Heart left ventricle (tissue), 16 donors: ENCODE measurements around the gene ABL2. TPM values are rescaled to one million over a fixed set of nuclear protein-coding genes. Genes with fewer than 3 reads are reported as not detected.

Source experiments
- ATAC-seq, 4 donors: fragments of 200-7000 bp; cut with Tn5 transposase; one replicate each; pipeline ENCODE4 v1.9.1; 2020 to 2022; ENCODE audit warnings: moderate library complexity in 4 of 4, mild to moderate bottlenecking in 3 of 4, moderate number of reproducible peaks in 1 of 4
- DNase-seq, 5 donors: peaks; one replicate each; pipeline ENCODE4 v3.0.0-alpha.2; 2020
- H3K27ac ChIP-seq, 12 donors: fragments of 200-600 bp; sonication (generic) in 4 of 12; one replicate each; pipeline versions ENCODE4 v1.5.0 to v1.8.0; 2016 to 2022; ENCODE audit warnings: mild to moderate bottlenecking in 2 of 12
- H3K27me3 ChIP-seq, 9 donors: fragments of 200-600 bp; sonication (generic) in 2 of 9; one replicate each; pipeline versions ENCODE4 v1.5.1 to v1.8.0; 2016 to 2022; ENCODE audit warnings: mild to moderate bottlenecking in 3 of 9
- H3K36me3 ChIP-seq, 9 donors: fragments of 200-600 bp; sonication (generic) in 2 of 9; one replicate each; pipeline versions ENCODE4 v1.5.0 to v1.8.0; 2018 to 2022; ENCODE audit warnings: mild to moderate bottlenecking in 2 of 9
- H3K4me1 ChIP-seq, 12 donors: fragments of 200-600 bp; sonication (generic) in 4 of 12; one replicate each; pipeline versions ENCODE4 v1.5.0 to v1.8.0; 2016 to 2022; ENCODE audit warnings: mild to moderate bottlenecking in 3 of 12
- H3K4me3 ChIP-seq, 12 donors: fragments of 200-600 bp; sonication (generic) in 4 of 12; one replicate each; pipeline versions ENCODE4 v1.5.0 to v1.8.0; 2017 to 2022; ENCODE audit warnings: mild to moderate bottlenecking in 9 of 12, moderate library complexity in 4 of 12
- H3K9me3 ChIP-seq, 12 donors: fragments of 200-600 bp; sonication (generic) in 4 of 12; one replicate each; pipeline versions ENCODE4 v1.5.0 to v1.8.0; 2016 to 2022; ENCODE audit warnings: mild to moderate bottlenecking in 1 of 12
- POLR2A ChIP-seq, 2 donors: fragments of 450-650 bp; IDR thresholded peaks; one replicate each; pipeline ENCODE4 v1.6.1; 2017; ENCODE audit warnings: antibody characterized with exemption in 2 of 2, mild to moderate bottlenecking in 2 of 2, moderate library complexity in 2 of 2
- WGBS, 4 donors: extraction: QIAGEN DNeasy Blood & Tissue Kit in 2 of 4; methylation state at CpG; one replicate each; pipeline versions ENCODE4 v1.1.5 to v1.1.7; 2013 to 2018; 5-methylcytosine and 5-hydroxymethylcytosine counted together
- intact Hi-C, 10 donors: fragments of 100-400 bp; cut with DNase I; formaldehyde crosslinking; loops; one replicate each; pipeline versions ENCODE4 v1.11.1 to v1.14.2; 2022
- polyA plus RNA-seq, 2 donors: library from polyadenylated mRNA; stranded (reverse); fragments of 200-250 nt; gene quantifications; one replicate each; pipeline ENCODE4 v1.2.3, GENCODE V29; 2013
- total RNA-seq, 9 donors: library from RNA; depleted of rRNA in 2 of 9; stranded (reverse); fragments of >200 nt in 2 of 9; fragmentation: NEBNext Ultra II Directional in 3 of 9; extraction: Animal tissue kit (Norgen Biotek cat#: 25700) in 3 of 9; gene quantifications; one replicate each; pipeline versions ENCODE4 v1.1.0 to v1.2.4, GENCODE V29; 2016 to 2023
- TF ChIP-seq, protein P1 (sequence below), 12 donors: fragments of 200-600 bp; sonication (generic) in 4 of 12; IDR thresholded peaks; one replicate each; pipeline versions ENCODE4 v1.5.0 to v1.8.0; 2018 to 2022; ENCODE audit warnings: antibody characterized with exemption in 12 of 12, mild to moderate bottlenecking in 5 of 12
- donor health status: ischemic (EF 13 %, LVEDD 7.1; RV severe dilation, severe dysfunction).
- donor health status: healthy with polysubstance abuse.
- donor health status: DM: no; HTN: yes; CAD: no.
- donor health status: DM: no; HTN: no; CAD: no.
- donor health status: ischemic (EF 25% LVEDD 6.9; RV normal size, moderate dysfunction).
- donor health status: ischemic (EF 25% LVEDD 5.7; RV mildly dilated, moderate dysfunction).
- donor health status: healthy.
- donor health status: DM: yes; HTN: yes; CAD: no.
- donor health status: ischemic (EF 35%, LVEDD 5.7; RV mildly dilated, moderate dysfunction).
- donor health status: nonischemic (EF 11% LVEDD 7.7; RV severe dilation, severe dysfunction).
- donor health status: DM: yes; HTN: yes; CAD: no.
- donor health status: PGD.
- donor health status: ischemic (EF 29% LVEDD 5.4; RV normal size, mild dysfunction).
- donor health status: nonischemic (EF 23%, LVEDD 6.1; RV moderate dilation, normal function).

The ABL2 gene
- total and polyA plus RNA-seq, 11 donors: 2.5 to 22.0 (median 10.2) TPM

- Histone ChIP-seq H3K9me3 (no peaks in the 10 kb centered on the region), H3K4me1 (peaks cover 0 to 12% (median 2%) of the 10 kb centered on the region in 12 donors), H3K27ac (no peak overlapping the region), H3K4me3 (no peak overlapping the region), H3K36me3 (peaks cover 0 to 79% (median 55%) of the 10 kb centered on the region in 9 donors), H3K27me3 (no peaks in the 10 kb centered on the region)
- TF ChIP-seq, protein P1, sequence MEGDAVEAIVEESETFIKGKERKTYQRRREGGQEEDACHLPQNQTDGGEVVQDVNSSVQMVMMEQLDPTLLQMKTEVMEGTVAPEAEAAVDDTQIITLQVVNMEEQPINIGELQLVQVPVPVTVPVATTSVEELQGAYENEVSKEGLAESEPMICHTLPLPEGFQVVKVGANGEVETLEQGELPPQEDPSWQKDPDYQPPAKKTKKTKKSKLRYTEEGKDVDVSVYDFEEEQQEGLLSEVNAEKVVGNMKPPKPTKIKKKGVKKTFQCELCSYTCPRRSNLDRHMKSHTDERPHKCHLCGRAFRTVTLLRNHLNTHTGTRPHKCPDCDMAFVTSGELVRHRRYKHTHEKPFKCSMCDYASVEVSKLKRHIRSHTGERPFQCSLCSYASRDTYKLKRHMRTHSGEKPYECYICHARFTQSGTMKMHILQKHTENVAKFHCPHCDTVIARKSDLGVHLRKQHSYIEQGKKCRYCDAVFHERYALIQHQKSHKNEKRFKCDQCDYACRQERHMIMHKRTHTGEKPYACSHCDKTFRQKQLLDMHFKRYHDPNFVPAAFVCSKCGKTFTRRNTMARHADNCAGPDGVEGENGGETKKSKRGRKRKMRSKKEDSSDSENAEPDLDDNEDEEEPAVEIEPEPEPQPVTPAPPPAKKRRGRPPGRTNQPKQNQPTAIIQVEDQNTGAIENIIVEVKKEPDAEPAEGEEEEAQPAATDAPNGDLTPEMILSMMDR (IDR thresholded peaks at IDR 0.05): no peak
- no peak for TF ChIP-seq POLR2A (IDR thresholded peaks at IDR 0.05)
- intact Hi-C loops: no loop called here
- ATAC-seq: no peak
- 95 to 100% (median 99%) methylated on average over 2 of the region's 2 CpGs for WGBS, 4 donors
- no peak for DNase-seq
These were observed 120.8 kb downstream of the ABL2 start for GRCh38 chr1:179108644-179109043.

GRCh38 chr1:179107706-179108629, 121.5 kb downstream of the ABL2 start:
- Histone ChIP-seq H3K4me1 (peaks cover 0 to 12% (median 2%) of the 10 kb centered on the region in 12 donors), H3K27ac (no peak overlapping the region), H3K9me3 (no peaks in the 10 kb centered on the region), H3K4me3 (no peak overlapping the region), H3K36me3 (peaks cover 0 to 72% (median 53%) of the 10 kb centered on the region in 9 donors), H3K27me3 (no peaks in the 10 kb centered on the region)
- intact Hi-C loops: no loop called here
- WGBS, 4 donors: 59 to 66% (median 64%) methylated on average over 13 to 15 of the region's 15 CpGs
- DNase-seq (no peak), ATAC-seq (peak; percentile 73 to 93 (median 82))
- TF ChIP-seq, protein P1 (IDR thresholded peaks at IDR 0.05): no peak
- TF ChIP-seq POLR2A (IDR thresholded peaks at IDR 0.05): no peak

DNA sequence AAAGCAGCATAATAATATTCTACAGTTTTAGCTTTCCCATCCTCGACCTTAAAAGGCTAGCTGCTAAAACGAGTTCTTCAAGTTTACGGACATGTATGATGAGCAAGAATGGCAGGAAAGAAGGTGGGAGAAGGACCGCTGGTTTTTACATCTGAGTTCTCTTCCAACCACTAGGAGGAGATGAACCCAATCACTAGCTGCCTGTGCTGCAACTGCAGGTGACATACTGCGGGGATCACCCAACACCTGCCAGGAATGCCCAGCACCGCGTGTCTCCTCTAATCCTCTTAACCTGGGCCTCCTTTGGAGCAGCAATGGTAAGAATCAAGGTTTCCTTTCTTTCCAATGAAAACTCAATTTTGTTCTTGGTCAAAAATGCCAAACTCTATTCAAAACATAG, 124.1 kb downstream of the ABL2 start:
- intact Hi-C loops: no loop called here
- Histone ChIP-seq H3K36me3 (peaks cover 0 to 60% (median 34%) of the 10 kb centered on the region in 9 donors), H3K4me1 (peaks cover 0 to 12% (median 2%) of the 10 kb centered on the region in 12 donors), H3K9me3 (no peaks in the 10 kb centered on the region), H3K27ac (no peak overlapping the region), H3K4me3 (no peak overlapping the region), H3K27me3 (no peaks in the 10 kb centered on the region)
- ATAC-seq (no peak), DNase-seq (no peak)
- no peak for TF ChIP-seq POLR2A (IDR thresholded peaks at IDR 0.05)
- TF ChIP-seq, protein P1 (IDR thresholded peaks at IDR 0.05): peak in 6 of 12 donors; percentile 6 to 23 (median 16)
- WGBS, 4 donors: 82 to 85% (median 84%) methylated on average over 7 of the region's 7 CpGs

DNA sequence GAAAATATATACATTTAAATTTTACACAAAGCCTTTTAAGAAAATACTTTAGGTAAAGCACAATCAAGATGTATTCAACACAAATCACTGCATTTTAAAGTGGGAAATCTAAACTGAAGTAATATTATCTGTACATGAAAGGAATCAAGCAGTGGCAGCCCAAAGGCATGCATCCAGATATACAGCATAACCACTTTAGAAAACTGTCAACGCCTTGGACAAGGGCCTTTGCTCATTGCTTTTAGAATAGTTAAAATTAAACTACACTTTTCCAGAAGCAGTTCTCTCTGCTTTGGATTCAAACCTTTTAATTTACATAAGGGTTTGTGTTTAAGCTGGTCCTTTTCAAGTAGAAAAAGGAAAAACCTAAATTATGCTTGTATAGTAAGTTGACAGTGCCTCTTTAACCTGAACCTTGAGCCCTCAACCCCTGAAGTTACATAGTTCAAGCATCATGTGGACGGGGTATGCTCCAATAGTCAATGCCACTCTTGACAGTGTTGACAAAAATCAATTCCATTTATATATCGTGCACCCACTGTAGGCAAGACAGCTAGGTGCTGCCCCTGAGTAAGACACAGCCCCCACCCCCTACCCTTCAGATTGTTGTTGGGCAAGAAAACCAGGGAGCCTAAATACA, 124.7 kb downstream of the ABL2 start:
- peaks cover 0 to 58% (median 27%) of the 10 kb centered on the region in 9 donors for H3K36me3 ChIP-seq
- DNase-seq (no peak), ATAC-seq (no peak)
- intact Hi-C loops: no loop called here
- 79 to 86% (median 84%) methylated on average over 3 of the region's 3 CpGs for WGBS, 4 donors
- no peak for TF ChIP-seq POLR2A (IDR thresholded peaks at IDR 0.05)
- TF ChIP-seq, protein P1 (IDR thresholded peaks at IDR 0.05): no peak
- no peak overlapping the region for H3K4me3 ChIP-seq
- no peak overlapping the region for H3K27ac ChIP-seq
- H3K9me3 ChIP-seq: no peaks in the 10 kb centered on the region
- H3K4me1 ChIP-seq: peaks cover 0 to 12% (median 2%) of the 10 kb centered on the region in 12 donors
- no peaks in the 10 kb centered on the region for H3K27me3 ChIP-seq
